ENCODE measurements around the gene NOS2. TPM values are rescaled to one million over a fixed set of nuclear protein-coding genes. Genes with fewer than 3 reads are reported as not detected.

NOS2 gene
- polyA plus RNA-seq, 3 donors, result 2.0 to 2.5 (median 2.2) TPM

DNA sequence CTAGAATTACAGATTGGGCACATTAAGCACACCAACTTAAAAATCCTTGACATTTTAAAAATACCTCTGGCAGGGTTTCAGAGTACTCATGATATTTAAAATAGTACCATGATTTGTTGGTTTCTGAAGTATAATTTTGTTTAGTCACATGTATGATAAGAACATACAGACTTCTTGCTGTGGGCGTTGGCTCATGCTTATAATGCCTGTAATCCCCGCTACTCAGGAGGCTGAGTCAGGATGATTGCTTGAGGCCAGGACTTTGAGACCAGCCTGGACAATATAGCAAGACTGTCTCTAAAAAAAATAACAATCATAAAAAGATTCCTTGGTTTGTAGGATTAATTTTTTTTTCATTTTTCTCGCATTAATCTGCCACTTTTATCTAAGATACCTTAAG, 78.5 kb downstream of the NOS2 start:
- no peak for DNase-seq

Other genes starting within 250 kb of the NOS2 start
- gene LGALS9, start 169.3 kb downstream of the NOS2 start, polyA plus RNA-seq (ENCODE audit: insufficient read length in 3 of 3), result 10 to 100 TPM; 17.2 to 19.7 (median 18.4) TPM
- 10 to 100 TPM; 22.4 to 30.3 (median 25.4) TPM for gene LYRM9, start 92.8 kb upstream of the NOS2 start, polyA plus RNA-seq (ENCODE audit: insufficient read length in 3 of 3)
- 10 to 100 TPM; 43.3 to 53.9 (median 49.2) TPM for gene NLK, start 242.1 kb upstream of the NOS2 start, polyA plus RNA-seq (ENCODE audit: insufficient read length in 3 of 3)

Measured in renal pelvis (tissue), 4 donors.